Activated T-cell treated with anti-CD3 and anti-CD28 coated beads, Interleukin-2, amount 50 U/mL, for 4 hours (primary cell): ENCODE data around the gene EXOC2. TPM values are rescaled to one million over a fixed set of nuclear protein-coding genes. Genes with fewer than 3 reads are reported as not detected.
"Not testable (repeated sequence)": the region's sequence is repeated elsewhere in the genome, so short reads cannot be mapped to it uniquely, and the experiment has no call there.

Source experiments
- ATAC-seq, 2 donors: fragments of 200-7000 bp; cut with Tn5 transposase; one replicate each; pipeline ENCODE4 v1.10.0; 2021
- DNase-seq: peaks from one replicate; pipeline ENCODE4 v3.0.0-alpha.2; 2020
- H3K27me3 Mint-ChIP-seq: one replicate; pipeline ENCODE4 v1.8.0; 2021; ENCODE audit warnings: low read depth, mixed read lengths
- H3K36me3 Mint-ChIP-seq: one replicate; pipeline ENCODE4 v1.8.0; 2022; ENCODE audit warnings: mixed read lengths; ENCODE audit not compliant: insufficient read depth
- H3K4me1 Mint-ChIP-seq: one replicate; pipeline ENCODE4 v1.8.0; 2021; ENCODE audit warnings: low read depth, mixed read lengths
- H3K4me3 Mint-ChIP-seq: one replicate; pipeline ENCODE4 v1.8.0; 2021; ENCODE audit warnings: mild to moderate bottlenecking, moderate library complexity, mixed read lengths
- H3K9me3 Mint-ChIP-seq: one replicate; pipeline ENCODE4 v1.8.0; 2021; ENCODE audit warnings: mixed read lengths
- total RNA-seq, 3 donors: library from RNA; stranded (reverse); gene quantifications; one replicate each; pipeline ENCODE4 v1.2.1, GENCODE V29; 2021

The EXOC2 gene
- total RNA-seq, 3 donors from 2014 or later = 29.8 to 31.3 (median 30.0) TPM

GRCh38 chr6:701700-702479 is 9.0 kb upstream of the EXOC2 start:
- ATAC-seq (no peak), DNase-seq (no peak)
- H3K4me3 Mint-ChIP-seq = no peak overlapping the region
- H3K4me1 Mint-ChIP-seq = no peaks in the 10 kb centered on the region
- H3K36me3 Mint-ChIP-seq = no peaks in the 10 kb centered on the region
- H3K27me3 Mint-ChIP-seq = peaks cover 7% of the 10 kb centered on the region
- H3K9me3 Mint-ChIP-seq = no peaks in the 10 kb centered on the region

DNA sequence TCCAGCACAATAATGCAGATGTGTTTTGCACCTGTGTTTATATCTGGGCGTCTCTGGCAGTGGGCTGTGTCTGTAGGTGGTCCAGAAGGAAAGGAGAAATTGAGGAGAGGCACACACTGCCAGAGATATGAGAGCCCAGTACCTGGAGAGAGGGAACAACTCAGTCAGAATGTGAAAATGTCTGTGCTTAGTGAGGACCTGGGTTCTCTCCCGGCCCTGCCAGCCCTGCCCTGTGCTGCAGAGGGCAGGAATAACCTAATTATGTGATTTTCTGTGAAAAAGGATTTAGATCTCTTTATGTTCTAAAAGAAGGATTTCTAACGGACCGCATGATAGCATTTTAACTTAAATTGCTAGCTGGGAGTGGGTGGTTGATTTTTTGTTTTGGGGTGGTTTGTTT is 8.3 kb upstream of the EXOC2 start:
- DNase-seq = no peak
- Mint-ChIP-seq H3K4me1 (no peaks in the 10 kb centered on the region), H3K36me3 (no peaks in the 10 kb centered on the region), H3K27me3 (peaks cover 4% of the 10 kb centered on the region), H3K9me3 (no peaks in the 10 kb centered on the region), H3K4me3 (no peak overlapping the region)
- no peak for ATAC-seq

DNA sequence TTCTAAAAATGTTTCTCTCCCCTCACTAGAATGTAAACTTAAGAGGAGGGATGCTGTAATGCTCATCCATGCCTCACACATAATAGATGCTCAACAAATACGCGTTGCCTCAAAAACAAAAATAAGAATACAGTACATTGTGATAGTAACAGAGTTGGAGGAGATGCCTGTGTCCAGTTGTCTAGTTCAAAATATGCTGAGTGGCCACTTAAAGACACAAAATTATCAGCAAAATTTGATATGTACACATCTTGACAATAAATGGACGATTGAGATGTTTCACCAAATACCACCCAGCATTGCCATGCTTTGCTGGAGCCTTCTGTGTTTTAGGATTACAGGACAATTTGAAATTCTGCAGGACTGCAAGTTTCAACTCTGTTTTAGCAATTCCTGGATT is 7.6 kb upstream of the EXOC2 start:
- Mint-ChIP-seq H3K4me1 (no peaks in the 10 kb centered on the region), H3K9me3 (no peaks in the 10 kb centered on the region)

GRCh38 chr6:699319-699718 is 6.4 kb upstream of the EXOC2 start:
- ATAC-seq = no peak
- Mint-ChIP-seq H3K36me3 (no peaks in the 10 kb centered on the region), H3K4me1 (no peaks in the 10 kb centered on the region), H3K27me3 (no peaks in the 10 kb centered on the region), H3K4me3 (no peak overlapping the region), H3K9me3 (no peaks in the 10 kb centered on the region)
- no peak for DNase-seq

More for the DNA sequence above, 7.6 kb upstream of the EXOC2 start:
- DNase-seq = no peak
- Mint-ChIP-seq H3K27me3 (peaks cover 2% of the 10 kb centered on the region), H3K36me3 (no peaks in the 10 kb centered on the region), H3K4me3 (no peak overlapping the region)
- no peak for ATAC-seq

- not testable (repeated sequence) for H3K36me3 Mint-ChIP-seq, DNase-seq, ATAC-seq, H3K27me3 Mint-ChIP-seq, H3K9me3 Mint-ChIP-seq, H3K4me3 Mint-ChIP-seq
- H3K4me1 Mint-ChIP-seq = peaks cover 35% of the 10 kb centered on the region
Measured at GRCh38 chr6:694431-695126, 1.6 kb upstream of the EXOC2 start.

DNA sequence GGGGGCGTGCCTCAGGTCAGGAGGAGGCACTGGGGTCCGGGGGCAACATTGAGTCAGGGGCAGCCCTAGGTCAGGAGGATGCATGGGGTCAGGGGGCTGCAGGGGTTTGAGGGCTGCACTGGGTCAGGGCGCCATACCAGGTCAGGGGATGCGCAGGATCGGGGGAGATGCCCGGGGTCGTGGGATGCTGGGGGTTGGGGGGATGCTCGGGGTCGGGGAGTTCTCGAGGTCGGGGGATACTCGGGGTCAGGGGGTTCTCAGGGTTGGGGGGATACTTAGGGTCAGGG is 727 bp upstream of the EXOC2 start:
- Mint-ChIP-seq H3K4me3 (peak overlapping the region; percentile 91), H3K4me1 (peaks cover 39% of the 10 kb centered on the region), H3K9me3 (no peaks in the 10 kb centered on the region), H3K36me3 (peaks cover 2% of the 10 kb centered on the region), H3K27me3 (no peaks in the 10 kb centered on the region)
- ATAC-seq (no peak), DNase-seq (no peak)

DNA sequence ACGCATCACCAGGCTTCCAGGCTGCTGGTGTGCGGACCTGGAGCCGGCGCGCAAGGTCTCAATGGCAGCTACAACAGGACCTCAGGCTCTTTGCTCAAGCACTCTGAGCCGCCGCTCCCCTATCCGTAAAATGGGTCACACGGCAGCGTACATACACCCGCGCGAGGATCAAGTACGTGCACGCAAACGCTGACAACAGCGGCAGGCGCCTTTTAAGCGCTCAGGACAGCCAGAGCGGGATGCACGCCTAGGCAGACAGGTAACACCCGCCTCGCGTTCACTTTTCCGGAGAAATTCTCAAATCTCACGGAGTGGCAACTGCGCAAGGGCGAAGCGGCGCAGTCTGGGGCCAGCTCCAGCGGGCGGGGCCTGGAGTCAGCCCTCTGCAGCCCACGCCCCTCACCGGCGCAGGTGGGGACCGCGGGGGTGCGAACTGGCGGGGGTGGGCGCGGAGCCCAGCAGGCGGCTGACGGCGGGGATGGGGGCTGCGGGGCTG is 535 bp downstream of the EXOC2 start:
- Mint-ChIP-seq H3K36me3 (peaks cover 2% of the 10 kb centered on the region), H3K27me3 (no peaks in the 10 kb centered on the region), H3K9me3 (no peaks in the 10 kb centered on the region), H3K4me3 (peak overlapping the region; percentile 93), H3K4me1 (peaks cover 39% of the 10 kb centered on the region)
- ATAC-seq = peak; percentile 88 to 92
- peak; percentile 74 for DNase-seq

GRCh38 chr6:689223-689622 is 3.7 kb downstream of the EXOC2 start:
- Mint-ChIP-seq H3K9me3 (no peaks in the 10 kb centered on the region), H3K36me3 (peaks cover 7% of the 10 kb centered on the region), H3K27me3 (no peaks in the 10 kb centered on the region), H3K4me3 (no peak overlapping the region), H3K4me1 (peaks cover 51% of the 10 kb centered on the region)
- no peak for DNase-seq
- ATAC-seq = no peak

DNA sequence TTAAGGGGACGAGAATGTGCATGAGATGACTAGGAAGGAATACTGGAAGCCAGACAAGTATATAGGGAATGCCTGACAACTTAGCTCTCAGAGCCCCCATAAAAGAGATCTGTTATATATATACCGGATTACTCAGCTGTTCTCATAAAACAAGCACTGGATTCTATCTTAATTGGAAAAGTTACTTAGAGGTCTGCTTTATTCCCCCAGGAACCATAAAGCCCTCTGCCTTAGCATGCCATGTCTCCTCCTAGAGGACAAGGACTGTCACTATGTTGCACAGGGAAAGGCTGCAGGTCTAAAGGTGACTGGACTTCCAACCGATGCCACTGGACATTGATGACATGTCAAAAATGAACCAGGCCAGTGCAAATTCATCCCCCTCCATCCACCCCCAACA is 6.4 kb downstream of the EXOC2 start:
- Mint-ChIP-seq H3K36me3 (peaks cover 12% of the 10 kb centered on the region), H3K4me1 (peaks cover 57% of the 10 kb centered on the region)
- no peak for ATAC-seq

DNA sequence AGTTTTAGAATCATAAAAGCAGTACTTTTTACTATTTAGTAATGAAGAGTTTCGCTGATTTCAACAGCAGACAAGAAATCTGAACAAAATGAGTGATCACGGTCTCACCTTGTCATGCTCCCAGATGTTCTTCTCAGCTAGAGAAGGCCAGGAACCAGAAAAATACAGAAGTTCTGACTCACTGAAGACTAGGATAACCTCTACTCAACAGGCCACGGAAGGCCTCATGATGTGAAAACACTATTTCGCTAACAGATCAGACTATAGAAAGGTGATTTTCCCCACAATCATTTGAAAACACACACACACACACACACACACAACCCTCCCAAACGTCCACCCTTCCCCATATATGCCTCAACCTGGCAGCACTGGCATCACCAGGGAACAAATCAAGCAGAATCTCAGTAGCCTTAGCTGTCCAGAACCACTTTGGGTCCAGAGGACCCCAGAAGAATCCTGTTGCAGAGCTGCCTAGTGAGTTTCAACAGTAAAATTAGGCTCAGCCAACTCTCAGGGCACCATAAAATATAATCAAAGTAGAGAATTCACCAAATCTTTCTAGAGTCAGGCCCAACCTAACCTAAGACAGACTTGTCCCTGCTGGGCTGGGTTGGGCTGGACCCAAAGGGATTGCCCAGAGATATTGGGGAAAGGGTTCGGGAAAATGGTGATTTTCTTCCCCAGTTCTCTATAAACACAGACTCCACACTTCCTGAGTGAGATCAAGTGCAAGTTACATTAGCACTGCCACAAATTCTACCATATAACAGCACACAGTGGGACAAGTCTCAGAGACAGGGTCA is 7.9 kb downstream of the EXOC2 start:
- no peak for DNase-seq
- peaks cover 12% of the 10 kb centered on the region for H3K36me3 Mint-ChIP-seq
- H3K27me3 Mint-ChIP-seq = no peaks in the 10 kb centered on the region
- peaks cover 53% of the 10 kb centered on the region for H3K4me1 Mint-ChIP-seq
- H3K9me3 Mint-ChIP-seq = no peaks in the 10 kb centered on the region
- H3K4me3 Mint-ChIP-seq = peak overlapping the region; percentile 31
- ATAC-seq = peak; percentile 99

More for the DNA sequence above, 6.4 kb downstream of the EXOC2 start:
- no peaks in the 10 kb centered on the region for H3K27me3 Mint-ChIP-seq
- no peak overlapping the region for H3K4me3 Mint-ChIP-seq
- no peak for DNase-seq
- H3K9me3 Mint-ChIP-seq = no peaks in the 10 kb centered on the region

DNA sequence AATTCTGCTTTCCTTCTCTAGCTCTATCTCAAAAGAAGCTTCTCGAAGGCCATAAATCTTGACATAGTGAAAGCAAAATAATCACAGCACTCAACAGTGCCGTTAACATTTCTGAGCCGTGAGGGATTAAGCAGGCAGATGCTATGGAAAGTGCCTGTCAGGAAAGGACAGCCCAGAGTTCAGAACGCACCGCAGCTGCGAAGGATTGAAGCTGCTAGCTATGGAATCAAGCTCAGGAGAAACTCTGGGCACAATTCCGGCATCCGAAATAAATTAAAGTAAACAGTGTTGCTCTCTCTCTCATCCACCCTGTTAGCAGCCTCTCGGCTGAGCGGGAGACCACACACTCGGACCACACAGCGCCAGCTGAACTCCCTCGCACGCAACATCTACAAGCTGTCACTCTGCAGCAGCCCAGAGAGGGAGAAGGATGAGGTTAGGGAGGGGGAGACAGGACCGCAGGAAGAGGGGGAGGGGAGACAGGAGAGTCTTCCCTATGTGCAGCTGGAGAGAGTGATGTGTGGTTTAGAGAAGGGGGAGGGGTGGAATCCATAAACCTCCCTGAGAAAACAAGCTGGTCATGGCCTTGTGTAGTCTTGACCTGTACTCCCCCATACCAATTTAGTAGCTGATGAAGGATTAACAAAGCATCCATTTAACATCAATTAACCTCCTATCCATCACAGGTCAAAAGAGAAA is 9.0 kb downstream of the EXOC2 start:
- Mint-ChIP-seq H3K9me3 (no peaks in the 10 kb centered on the region), H3K4me3 (no peak overlapping the region), H3K4me1 (peaks cover 52% of the 10 kb centered on the region), H3K27me3 (no peaks in the 10 kb centered on the region), H3K36me3 (peaks cover 16% of the 10 kb centered on the region)
- ATAC-seq (no peak), DNase-seq (no peak)

DNA sequence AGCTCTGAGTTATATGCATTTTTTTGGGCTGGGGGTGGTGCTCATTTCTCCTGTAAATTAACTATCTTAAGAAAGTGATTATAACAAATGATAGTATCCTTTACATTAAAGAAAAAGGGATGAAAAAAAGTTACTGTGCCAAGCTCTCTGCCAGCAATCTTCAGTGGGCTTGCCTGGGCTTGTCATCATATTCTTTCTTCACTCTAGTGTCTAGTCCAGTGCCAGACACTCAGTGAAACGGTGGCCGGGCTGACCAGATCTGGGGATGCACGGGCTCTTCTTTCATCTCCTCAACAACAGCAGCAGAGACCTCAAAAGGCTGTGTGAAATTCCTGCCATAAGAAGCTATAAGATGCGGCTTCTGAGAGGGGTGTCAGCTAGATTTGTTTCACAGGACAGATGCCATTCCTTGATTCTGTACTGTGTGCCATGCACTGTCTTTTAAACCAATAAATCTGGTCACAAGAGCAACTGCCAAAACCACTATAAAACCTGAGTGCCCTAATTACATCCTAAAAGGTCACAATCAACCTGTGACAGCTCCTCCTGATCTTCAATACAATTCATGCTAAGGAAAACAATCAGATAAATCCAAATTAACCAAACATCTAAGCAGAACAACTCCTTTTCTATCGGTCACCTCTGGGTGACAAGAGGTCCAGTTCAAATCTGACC is 12.1 kb downstream of the EXOC2 start:
- ATAC-seq (no peak), DNase-seq (no peak)
- Mint-ChIP-seq H3K9me3 (no peaks in the 10 kb centered on the region), H3K4me3 (no peak overlapping the region), H3K4me1 (peaks cover 59% of the 10 kb centered on the region), H3K36me3 (peaks cover 20% of the 10 kb centered on the region), H3K27me3 (no peaks in the 10 kb centered on the region)

GRCh38 chr6:680251-680650 is 12.7 kb downstream of the EXOC2 start:
- no peak overlapping the region for H3K4me3 Mint-ChIP-seq
- ATAC-seq (no peak), DNase-seq (no peak)
- no peaks in the 10 kb centered on the region for H3K9me3 Mint-ChIP-seq
- H3K27me3 Mint-ChIP-seq = no peaks in the 10 kb centered on the region
- peaks cover 55% of the 10 kb centered on the region for H3K4me1 Mint-ChIP-seq
- peaks cover 16% of the 10 kb centered on the region for H3K36me3 Mint-ChIP-seq
